ENCODE results near the gene TTLL13. TPM values are rescaled to one million over a fixed set of nuclear protein-coding genes. Genes with fewer than 3 reads are reported as not detected.
"Not testable (repeated sequence)": the region's sequence is repeated elsewhere in the genome, so short reads cannot be mapped to it uniquely, and the experiment has no call there.

The TTLL13 gene
- total RNA-seq, 2 donors from 2014 or later, result 0.15 to 0.46 TPM

GRCh38 chr15:90294601-90295269, 45.4 kb downstream of the TTLL13 start:
- no peaks in the 10 kb centered on the region for H3K27me3 ChIP-seq (ENCODE audit: control insufficient read depth, insufficient read depth, low read length, poor library complexity, severe bottlenecking)
- TF ChIP-seq, protein P1, sequence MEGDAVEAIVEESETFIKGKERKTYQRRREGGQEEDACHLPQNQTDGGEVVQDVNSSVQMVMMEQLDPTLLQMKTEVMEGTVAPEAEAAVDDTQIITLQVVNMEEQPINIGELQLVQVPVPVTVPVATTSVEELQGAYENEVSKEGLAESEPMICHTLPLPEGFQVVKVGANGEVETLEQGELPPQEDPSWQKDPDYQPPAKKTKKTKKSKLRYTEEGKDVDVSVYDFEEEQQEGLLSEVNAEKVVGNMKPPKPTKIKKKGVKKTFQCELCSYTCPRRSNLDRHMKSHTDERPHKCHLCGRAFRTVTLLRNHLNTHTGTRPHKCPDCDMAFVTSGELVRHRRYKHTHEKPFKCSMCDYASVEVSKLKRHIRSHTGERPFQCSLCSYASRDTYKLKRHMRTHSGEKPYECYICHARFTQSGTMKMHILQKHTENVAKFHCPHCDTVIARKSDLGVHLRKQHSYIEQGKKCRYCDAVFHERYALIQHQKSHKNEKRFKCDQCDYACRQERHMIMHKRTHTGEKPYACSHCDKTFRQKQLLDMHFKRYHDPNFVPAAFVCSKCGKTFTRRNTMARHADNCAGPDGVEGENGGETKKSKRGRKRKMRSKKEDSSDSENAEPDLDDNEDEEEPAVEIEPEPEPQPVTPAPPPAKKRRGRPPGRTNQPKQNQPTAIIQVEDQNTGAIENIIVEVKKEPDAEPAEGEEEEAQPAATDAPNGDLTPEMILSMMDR (conservative IDR thresholded peaks at IDR 0.05), result peak; percentile 55
- no peaks in the 10 kb centered on the region for H3K9me3 Mint-ChIP-seq
- WGBS, 2 experiments (ENCODE audit: insufficient coverage in 1 of 2, insufficient read length in 1 of 2), result 76 to 79% methylated on average over 8 to 16 of the region's 16 CpGs
- H3K27ac ChIP-seq (ENCODE audit: low read depth, low read length), result no peak overlapping the region
- no peaks in the 10 kb centered on the region for H3K9me3 ChIP-seq (ENCODE audit: control insufficient read depth, low read length)
- no peaks in the 10 kb centered on the region for H3K36me3 ChIP-seq (ENCODE audit: control insufficient read depth, insufficient read depth, low read length)
- H3K4me3 ChIP-seq (ENCODE audit: low read length), result no peak overlapping the region
- H3K4me1 ChIP-seq (ENCODE audit: control insufficient read depth, insufficient read depth, low read length), result no peaks in the 10 kb centered on the region
- H3K9ac ChIP-seq (ENCODE audit: extremely low read depth, low read length, poor library complexity, severe bottlenecking), result no peak overlapping the region
- H3K27ac Mint-ChIP-seq, result no peak overlapping the region
- DNase-seq, result peak; percentile 66
- no peaks in the 10 kb centered on the region for H3K36me3 Mint-ChIP-seq (ENCODE audit: low read depth)
- H3K4me1 Mint-ChIP-seq, result peaks cover 9% of the 10 kb centered on the region
- H3K27me3 Mint-ChIP-seq (ENCODE audit: insufficient read depth), result no peaks in the 10 kb centered on the region
- H3K4me3 Mint-ChIP-seq, result no peak overlapping the region

GRCh38 chr15:90295270-90295648, 45.9 kb downstream of the TTLL13 start:
- Mint-ChIP-seq H3K27ac (no peak overlapping the region), H3K9me3 (no peaks in the 10 kb centered on the region), H3K36me3 (ENCODE audit: low read depth) (no peaks in the 10 kb centered on the region), H3K4me1 (peaks cover 9% of the 10 kb centered on the region), H3K27me3 (ENCODE audit: insufficient read depth) (no peaks in the 10 kb centered on the region), H3K4me3 (no peak overlapping the region)
- H3K4me1 ChIP-seq (ENCODE audit: control insufficient read depth, insufficient read depth, low read length), result no peaks in the 10 kb centered on the region
- H3K27ac ChIP-seq (ENCODE audit: low read depth, low read length), result no peak overlapping the region
- 80 to 88% methylated on average over 9 to 10 of the region's 10 CpGs for WGBS, 2 experiments (ENCODE audit: insufficient coverage in 1 of 2, insufficient read length in 1 of 2)
- H3K9me3 ChIP-seq (ENCODE audit: control insufficient read depth, low read length), result no peaks in the 10 kb centered on the region
- TF ChIP-seq, protein P1 (conservative IDR thresholded peaks at IDR 0.05), result no peak
- DNase-seq, result peak; percentile 44
- H3K27me3 ChIP-seq (ENCODE audit: control insufficient read depth, insufficient read depth, low read length, poor library complexity, severe bottlenecking), result no peaks in the 10 kb centered on the region
- H3K36me3 ChIP-seq (ENCODE audit: control insufficient read depth, insufficient read depth, low read length), result no peaks in the 10 kb centered on the region
- H3K9ac ChIP-seq (ENCODE audit: extremely low read depth, low read length, poor library complexity, severe bottlenecking), result no peak overlapping the region
- no peak overlapping the region for H3K4me3 ChIP-seq (ENCODE audit: low read length)

GRCh38 chr15:90296316-90296884, 47.0 kb downstream of the TTLL13 start:
- H3K27ac ChIP-seq (ENCODE audit: low read depth, low read length); DNase-seq; H3K9ac ChIP-seq (ENCODE audit: extremely low read depth, low read length, poor library complexity, severe bottlenecking); H3K4me1 ChIP-seq (ENCODE audit: control insufficient read depth, insufficient read depth, low read length); H3K27me3 ChIP-seq (ENCODE audit: control insufficient read depth, insufficient read depth, low read length, poor library complexity, severe bottlenecking); H3K4me1 Mint-ChIP-seq; H3K9me3 Mint-ChIP-seq; H3K9me3 ChIP-seq (ENCODE audit: control insufficient read depth, low read length); H3K27ac Mint-ChIP-seq; H3K36me3 ChIP-seq (ENCODE audit: control insufficient read depth, insufficient read depth, low read length); H3K4me3 Mint-ChIP-seq; H3K36me3 Mint-ChIP-seq (ENCODE audit: low read depth); H3K4me3 ChIP-seq (ENCODE audit: low read length); H3K27me3 Mint-ChIP-seq (ENCODE audit: insufficient read depth): not testable (repeated sequence)
- WGBS, 2 experiments (ENCODE audit: insufficient coverage in 1 of 2, insufficient read length in 1 of 2), result 82 to 92% methylated on average over 2 to 4 of the region's 4 CpGs

All from endodermal cell (in vitro differentiated cells).